ENCODE measurements around the gene IL17D. TPM values are rescaled to one million over a fixed set of nuclear protein-coding genes. Genes with fewer than 3 reads are reported as not detected.
A peak's percentile ranks its signal among the peaks of the same experiment; 100 is the strongest.
"Not testable (repeated sequence)": the region's sequence is repeated elsewhere in the genome, so short reads cannot be mapped to it uniquely, and the experiment has no call there.

The IL17D gene
- total RNA-seq, 1 donor from 2014 or later, result 5.4 TPM

DNA sequence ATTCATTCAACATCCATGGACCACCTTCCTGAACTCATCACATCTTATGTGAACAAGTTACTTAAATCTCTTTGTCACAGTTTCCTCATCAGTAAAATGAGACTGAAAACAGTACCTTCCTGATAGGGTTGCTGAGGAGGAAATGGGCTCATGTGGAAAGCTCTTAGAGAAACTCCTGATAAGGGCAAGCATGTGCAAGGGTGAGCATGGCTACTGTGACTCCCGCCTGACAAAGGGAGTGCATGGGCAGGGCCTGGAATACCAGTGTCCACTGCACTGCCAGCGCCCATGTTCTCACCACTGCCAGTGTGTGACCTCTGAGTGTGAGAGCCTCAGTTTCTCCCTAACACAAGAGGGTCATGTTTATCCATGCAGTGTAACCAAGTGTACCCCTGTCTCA lies 27.3 kb upstream of the IL17D start:
- TF ChIP-seq, protein P1, sequence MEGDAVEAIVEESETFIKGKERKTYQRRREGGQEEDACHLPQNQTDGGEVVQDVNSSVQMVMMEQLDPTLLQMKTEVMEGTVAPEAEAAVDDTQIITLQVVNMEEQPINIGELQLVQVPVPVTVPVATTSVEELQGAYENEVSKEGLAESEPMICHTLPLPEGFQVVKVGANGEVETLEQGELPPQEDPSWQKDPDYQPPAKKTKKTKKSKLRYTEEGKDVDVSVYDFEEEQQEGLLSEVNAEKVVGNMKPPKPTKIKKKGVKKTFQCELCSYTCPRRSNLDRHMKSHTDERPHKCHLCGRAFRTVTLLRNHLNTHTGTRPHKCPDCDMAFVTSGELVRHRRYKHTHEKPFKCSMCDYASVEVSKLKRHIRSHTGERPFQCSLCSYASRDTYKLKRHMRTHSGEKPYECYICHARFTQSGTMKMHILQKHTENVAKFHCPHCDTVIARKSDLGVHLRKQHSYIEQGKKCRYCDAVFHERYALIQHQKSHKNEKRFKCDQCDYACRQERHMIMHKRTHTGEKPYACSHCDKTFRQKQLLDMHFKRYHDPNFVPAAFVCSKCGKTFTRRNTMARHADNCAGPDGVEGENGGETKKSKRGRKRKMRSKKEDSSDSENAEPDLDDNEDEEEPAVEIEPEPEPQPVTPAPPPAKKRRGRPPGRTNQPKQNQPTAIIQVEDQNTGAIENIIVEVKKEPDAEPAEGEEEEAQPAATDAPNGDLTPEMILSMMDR (IDR thresholded peaks at IDR 0.05; ENCODE audit: unreplicated experiment), result no peak
- Mint-ChIP-seq H3K27me3 (ENCODE audit: low read depth) (no peaks in the 10 kb centered on the region), H3K27ac (no peak overlapping the region), H3K4me1 (peaks cover 23% of the 10 kb centered on the region), H3K4me3 (no peak overlapping the region), H3K36me3 (peaks cover 18% of the 10 kb centered on the region), H3K9me3 (no peaks in the 10 kb centered on the region)
- DNase-seq (ENCODE audit: low spot score in 2 of 2, unreplicated experiment in 2 of 2), result no peak

DNA sequence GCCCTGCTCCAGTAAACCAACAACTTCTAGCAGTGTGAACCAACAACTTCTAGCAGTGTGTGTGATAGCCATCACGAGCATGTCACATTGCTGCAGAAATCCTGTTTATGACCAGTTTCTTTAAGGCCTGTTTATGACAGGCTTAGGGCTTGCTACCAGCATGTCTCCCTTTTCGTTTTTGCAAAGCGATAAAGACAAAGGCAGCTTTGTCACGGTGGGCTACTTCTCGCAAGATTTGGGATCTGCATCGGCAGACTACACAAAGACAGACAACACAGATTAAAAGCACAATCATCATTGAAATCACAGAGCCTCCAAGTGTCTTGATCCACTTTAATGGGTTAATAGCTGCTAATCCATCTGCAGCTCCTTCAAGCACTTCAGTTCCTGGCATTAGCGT lies 24.9 kb upstream of the IL17D start:
- peak overlapping the region; percentile 32 for H3K27ac Mint-ChIP-seq
- H3K4me3 Mint-ChIP-seq; DNase-seq (ENCODE audit: low spot score in 2 of 2, unreplicated experiment in 2 of 2); H3K27me3 Mint-ChIP-seq (ENCODE audit: low read depth); H3K9me3 Mint-ChIP-seq: not testable (repeated sequence)
- peaks cover 13% of the 10 kb centered on the region for H3K36me3 Mint-ChIP-seq
- peaks cover 23% of the 10 kb centered on the region for H3K4me1 Mint-ChIP-seq

DNA sequence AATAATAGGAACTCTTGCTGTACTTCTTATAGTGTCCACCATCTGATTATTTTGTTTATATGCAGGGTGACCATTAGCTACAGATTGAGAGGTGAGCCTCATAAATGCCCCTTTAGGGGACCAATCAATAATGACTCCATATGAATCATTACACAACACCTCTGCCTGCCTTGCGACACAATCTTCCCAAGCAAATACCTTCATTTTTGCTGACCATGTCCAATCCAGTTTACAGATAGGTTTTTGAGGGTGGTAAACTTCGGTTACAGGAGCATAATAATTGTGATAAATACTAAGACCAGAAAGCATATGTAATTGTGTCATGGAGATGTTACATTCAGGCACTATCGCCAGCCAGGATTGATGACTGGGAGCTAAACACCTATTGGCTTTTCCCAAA lies 23.6 kb upstream of the IL17D start:
- Mint-ChIP-seq H3K27ac (no peak overlapping the region), H3K27me3 (ENCODE audit: low read depth) (no peaks in the 10 kb centered on the region), H3K36me3 (peaks cover 11% of the 10 kb centered on the region), H3K4me3 (no peak overlapping the region), H3K9me3 (no peaks in the 10 kb centered on the region), H3K4me1 (peaks cover 23% of the 10 kb centered on the region)
- DNase-seq (ENCODE audit: low spot score in 2 of 2, unreplicated experiment in 2 of 2), result no peak
- TF ChIP-seq, protein P1 (IDR thresholded peaks at IDR 0.05; ENCODE audit: unreplicated experiment), result no peak

DNA sequence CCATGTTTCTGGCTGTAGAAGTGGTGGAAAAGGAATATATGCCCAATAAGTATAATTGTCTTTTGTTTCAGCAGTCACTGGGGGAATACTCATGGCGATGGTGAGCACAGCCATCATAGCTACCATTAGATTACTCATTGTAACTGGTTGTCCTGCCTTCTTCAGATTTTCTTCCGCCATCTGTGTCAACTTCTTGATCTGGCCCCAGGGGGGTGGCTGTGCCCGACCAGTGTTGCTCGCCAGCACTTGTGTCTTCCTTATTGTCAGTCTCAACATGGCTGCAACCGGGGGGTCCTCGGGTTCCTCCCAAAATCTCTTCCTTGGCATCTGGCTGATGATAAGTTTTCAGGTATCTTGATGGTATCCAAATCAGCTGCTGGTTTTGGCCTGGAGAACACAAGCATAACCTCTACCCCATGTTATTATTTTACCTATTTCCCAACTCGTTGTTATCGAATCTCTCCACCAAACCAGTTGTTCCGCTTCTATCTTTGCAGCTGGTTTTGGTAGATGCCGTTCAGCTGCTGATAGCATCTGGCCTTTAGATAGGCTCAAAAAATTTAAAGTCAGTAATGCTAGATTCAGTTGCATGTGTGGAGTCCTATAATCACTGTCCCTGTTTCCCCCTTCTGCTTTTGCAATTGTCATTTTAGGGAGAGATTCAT lies 23.0 kb upstream of the IL17D start:
- DNase-seq (ENCODE audit: low spot score in 2 of 2, unreplicated experiment in 2 of 2), result no peak
- no peak overlapping the region for H3K4me3 Mint-ChIP-seq
- H3K9me3 Mint-ChIP-seq, result no peaks in the 10 kb centered on the region
- H3K27ac Mint-ChIP-seq, result no peak overlapping the region
- TF ChIP-seq, protein P1 (IDR thresholded peaks at IDR 0.05; ENCODE audit: unreplicated experiment), result no peak
- peaks cover 23% of the 10 kb centered on the region for H3K4me1 Mint-ChIP-seq
- peaks cover 11% of the 10 kb centered on the region for H3K36me3 Mint-ChIP-seq
- H3K27me3 Mint-ChIP-seq (ENCODE audit: low read depth), result no peaks in the 10 kb centered on the region

DNA sequence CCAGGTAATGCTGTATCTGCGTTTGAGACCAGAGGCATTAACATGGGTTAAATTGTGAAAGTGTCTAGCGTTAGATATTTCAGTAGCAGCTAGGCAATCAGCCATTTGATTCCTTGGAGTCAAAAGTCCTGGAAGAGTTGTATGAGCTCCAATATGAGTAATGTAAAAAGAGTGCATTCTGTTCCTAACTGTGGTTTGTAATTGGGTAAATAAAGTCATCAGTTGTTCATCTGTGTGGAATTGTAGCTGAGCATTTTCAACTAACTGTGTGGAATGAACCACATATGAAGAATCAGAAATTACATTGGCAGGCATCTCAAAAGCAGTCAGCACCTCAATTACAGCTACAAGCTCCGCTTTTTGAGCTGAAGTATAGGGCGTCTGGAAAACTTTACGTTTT lies 22.0 kb upstream of the IL17D start:
- not testable (repeated sequence) for H3K4me3 Mint-ChIP-seq; DNase-seq (ENCODE audit: low spot score in 2 of 2, unreplicated experiment in 2 of 2); H3K27ac Mint-ChIP-seq; H3K27me3 Mint-ChIP-seq (ENCODE audit: low read depth); H3K9me3 Mint-ChIP-seq
- peaks cover 23% of the 10 kb centered on the region for H3K4me1 Mint-ChIP-seq
- H3K36me3 Mint-ChIP-seq, result peaks cover 11% of the 10 kb centered on the region

DNA sequence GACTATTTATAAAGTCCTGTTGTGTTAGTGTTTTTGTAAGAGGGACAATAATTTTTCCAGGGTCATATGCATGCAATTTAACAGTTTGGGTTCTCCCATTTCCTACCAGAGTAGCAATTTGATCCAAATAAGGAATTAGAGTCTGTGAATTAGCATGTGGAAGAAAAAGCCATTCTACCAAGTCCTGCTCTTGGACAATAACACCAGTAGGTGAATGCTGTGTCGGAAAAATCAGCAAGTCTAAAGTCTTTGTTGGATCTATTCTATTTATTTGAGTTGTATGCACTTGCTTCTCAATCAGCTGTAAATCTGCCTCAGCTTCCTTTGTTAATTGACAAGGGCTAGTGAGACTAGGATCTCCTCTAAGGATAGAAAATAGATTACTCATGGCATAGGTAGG lies 21.4 kb upstream of the IL17D start:
- H3K9me3 Mint-ChIP-seq, result no peaks in the 10 kb centered on the region
- H3K36me3 Mint-ChIP-seq, result peaks cover 9% of the 10 kb centered on the region
- TF ChIP-seq, protein P1 (IDR thresholded peaks at IDR 0.05; ENCODE audit: unreplicated experiment), result no peak
- no peak overlapping the region for H3K27ac Mint-ChIP-seq
- no peak overlapping the region for H3K4me3 Mint-ChIP-seq
- no peaks in the 10 kb centered on the region for H3K27me3 Mint-ChIP-seq (ENCODE audit: low read depth)
- DNase-seq (ENCODE audit: low spot score in 2 of 2, unreplicated experiment in 2 of 2), result no peak
- peaks cover 27% of the 10 kb centered on the region for H3K4me1 Mint-ChIP-seq

DNA sequence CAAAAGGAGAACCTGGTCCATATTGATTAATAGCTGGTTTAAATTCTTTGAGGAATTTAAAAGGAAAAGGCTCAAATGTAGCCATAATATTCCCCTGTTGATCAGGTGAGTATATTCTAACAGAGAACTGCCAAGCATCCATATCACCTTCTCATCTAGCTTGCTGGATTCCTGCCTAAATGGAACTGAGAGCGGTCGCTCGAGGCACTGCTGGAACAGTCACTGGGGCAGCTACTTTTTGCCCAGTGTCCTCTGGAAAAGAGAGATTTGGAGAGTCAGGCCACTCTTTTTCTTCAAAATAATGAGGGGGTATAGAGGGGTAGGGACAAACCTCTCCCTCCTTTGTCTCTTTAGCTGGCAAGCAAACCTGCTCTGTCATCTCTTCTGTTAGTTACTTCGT lies 19.5 kb upstream of the IL17D start:
- no peak overlapping the region for H3K4me3 Mint-ChIP-seq
- DNase-seq (ENCODE audit: low spot score in 2 of 2, unreplicated experiment in 2 of 2), result no peak
- no peaks in the 10 kb centered on the region for H3K9me3 Mint-ChIP-seq
- TF ChIP-seq, protein P1 (IDR thresholded peaks at IDR 0.05; ENCODE audit: unreplicated experiment), result no peak
- no peak overlapping the region for H3K27ac Mint-ChIP-seq
- H3K36me3 Mint-ChIP-seq, result peaks cover 9% of the 10 kb centered on the region
- peaks cover 20% of the 10 kb centered on the region for H3K4me1 Mint-ChIP-seq
- no peaks in the 10 kb centered on the region for H3K27me3 Mint-ChIP-seq (ENCODE audit: low read depth)
